ENCODE results near the gene CWC25. TPM values are rescaled to one million over a fixed set of nuclear protein-coding genes. Genes with fewer than 3 reads are reported as not detected.

CWC25 gene
- total and polyA plus RNA-seq, 2 of the 13 experiments (the other 11 are each of a cell fraction or from before 2014, with no cell fraction given), result 15.6 to 22.7 TPM

DNA sequence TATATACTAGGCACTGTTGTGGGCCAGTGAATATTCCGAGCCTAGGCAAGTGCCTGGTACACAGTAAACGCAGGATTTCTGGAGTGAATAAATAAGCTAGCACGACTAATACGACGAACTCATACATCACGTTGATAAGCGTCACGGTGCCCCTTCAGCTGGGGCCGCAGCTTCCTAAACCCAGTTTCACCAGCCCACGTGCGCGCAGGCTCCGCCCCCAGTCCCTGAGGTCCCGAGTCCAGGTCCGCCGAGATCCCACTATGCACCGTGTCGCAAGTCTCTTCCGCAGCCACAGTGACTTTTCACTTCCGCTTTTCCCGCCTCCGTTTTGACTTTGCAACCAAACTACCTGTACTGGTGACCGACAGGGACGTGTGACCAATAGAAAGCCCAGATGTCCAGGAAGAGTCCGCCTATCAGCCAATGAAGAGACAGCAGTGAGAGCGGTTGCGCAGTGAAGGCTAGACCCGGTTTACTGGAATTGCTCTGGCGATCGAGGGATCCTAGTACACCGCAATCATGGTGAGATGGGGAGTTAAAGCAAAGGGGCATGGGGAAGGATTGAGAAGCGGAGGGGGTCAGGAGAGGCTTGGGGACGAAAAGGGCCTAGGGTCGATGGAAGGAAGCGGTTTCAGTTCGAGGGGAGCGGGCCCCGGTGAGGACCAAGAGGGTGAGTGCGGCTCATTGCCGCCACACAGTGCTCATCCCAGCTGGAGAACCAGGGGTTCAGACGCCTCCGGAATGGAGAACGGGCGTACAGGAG, 72.6 kb downstream of the CWC25 start, which contains the start of gene PSMB3 (continued):
- TF ChIP-seq, protein P1, sequence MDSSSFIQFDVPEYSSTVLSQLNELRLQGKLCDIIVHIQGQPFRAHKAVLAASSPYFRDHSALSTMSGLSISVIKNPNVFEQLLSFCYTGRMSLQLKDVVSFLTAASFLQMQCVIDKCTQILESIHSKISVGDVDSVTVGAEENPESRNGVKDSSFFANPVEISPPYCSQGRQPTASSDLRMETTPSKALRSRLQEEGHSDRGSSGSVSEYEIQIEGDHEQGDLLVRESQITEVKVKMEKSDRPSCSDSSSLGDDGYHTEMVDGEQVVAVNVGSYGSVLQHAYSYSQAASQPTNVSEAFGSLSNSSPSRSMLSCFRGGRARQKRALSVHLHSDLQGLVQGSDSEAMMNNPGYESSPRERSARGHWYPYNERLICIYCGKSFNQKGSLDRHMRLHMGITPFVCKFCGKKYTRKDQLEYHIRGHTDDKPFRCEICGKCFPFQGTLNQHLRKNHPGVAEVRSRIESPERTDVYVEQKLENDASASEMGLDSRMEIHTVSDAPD (CRISPR knock-in tag; IDR thresholded peaks at IDR 0.05), result peak; percentile 57; the same call in 1 of the 2 replicates
- TF ChIP-seq, protein P2, sequence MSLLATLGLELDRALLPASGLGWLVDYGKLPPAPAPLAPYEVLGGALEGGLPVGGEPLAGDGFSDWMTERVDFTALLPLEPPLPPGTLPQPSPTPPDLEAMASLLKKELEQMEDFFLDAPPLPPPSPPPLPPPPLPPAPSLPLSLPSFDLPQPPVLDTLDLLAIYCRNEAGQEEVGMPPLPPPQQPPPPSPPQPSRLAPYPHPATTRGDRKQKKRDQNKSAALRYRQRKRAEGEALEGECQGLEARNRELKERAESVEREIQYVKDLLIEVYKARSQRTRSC (CRISPR knock-in tag; IDR thresholded peaks at IDR 0.05; ENCODE audit: low read depth), result no peak; the same call in 1 of the 2 replicates
- TF ChIP-seq GATA4 (IDR thresholded peaks at IDR 0.05; ENCODE audit: borderline replicate concordance, low read depth), result peak; percentile 19; the same call in 1 of the 2 replicates
- TF ChIP-seq SP5 (CRISPR knock-in tag; IDR thresholded peaks at IDR 0.05; ENCODE audit: borderline replicate concordance, low read depth), result peak; percentile 88
- TF ChIP-seq, protein P3, sequence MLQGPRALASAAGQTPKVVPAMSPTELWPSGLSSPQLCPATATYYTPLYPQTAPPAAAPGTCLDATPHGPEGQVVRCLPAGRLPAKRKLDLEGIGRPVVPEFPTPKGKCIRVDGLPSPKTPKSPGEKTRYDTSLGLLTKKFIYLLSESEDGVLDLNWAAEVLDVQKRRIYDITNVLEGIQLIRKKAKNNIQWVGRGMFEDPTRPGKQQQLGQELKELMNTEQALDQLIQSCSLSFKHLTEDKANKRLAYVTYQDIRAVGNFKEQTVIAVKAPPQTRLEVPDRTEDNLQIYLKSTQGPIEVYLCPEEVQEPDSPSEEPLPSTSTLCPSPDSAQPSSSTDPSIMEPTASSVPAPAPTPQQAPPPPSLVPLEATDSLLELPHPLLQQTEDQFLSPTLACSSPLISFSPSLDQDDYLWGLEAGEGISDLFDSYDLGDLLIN (CRISPR knock-in tag; IDR thresholded peaks at IDR 0.05; ENCODE audit: borderline replicate concordance), result 0 out of 2 replicates have a peak, but pooled peaks have one; percentile 43
- TF ChIP-seq, protein P4, sequence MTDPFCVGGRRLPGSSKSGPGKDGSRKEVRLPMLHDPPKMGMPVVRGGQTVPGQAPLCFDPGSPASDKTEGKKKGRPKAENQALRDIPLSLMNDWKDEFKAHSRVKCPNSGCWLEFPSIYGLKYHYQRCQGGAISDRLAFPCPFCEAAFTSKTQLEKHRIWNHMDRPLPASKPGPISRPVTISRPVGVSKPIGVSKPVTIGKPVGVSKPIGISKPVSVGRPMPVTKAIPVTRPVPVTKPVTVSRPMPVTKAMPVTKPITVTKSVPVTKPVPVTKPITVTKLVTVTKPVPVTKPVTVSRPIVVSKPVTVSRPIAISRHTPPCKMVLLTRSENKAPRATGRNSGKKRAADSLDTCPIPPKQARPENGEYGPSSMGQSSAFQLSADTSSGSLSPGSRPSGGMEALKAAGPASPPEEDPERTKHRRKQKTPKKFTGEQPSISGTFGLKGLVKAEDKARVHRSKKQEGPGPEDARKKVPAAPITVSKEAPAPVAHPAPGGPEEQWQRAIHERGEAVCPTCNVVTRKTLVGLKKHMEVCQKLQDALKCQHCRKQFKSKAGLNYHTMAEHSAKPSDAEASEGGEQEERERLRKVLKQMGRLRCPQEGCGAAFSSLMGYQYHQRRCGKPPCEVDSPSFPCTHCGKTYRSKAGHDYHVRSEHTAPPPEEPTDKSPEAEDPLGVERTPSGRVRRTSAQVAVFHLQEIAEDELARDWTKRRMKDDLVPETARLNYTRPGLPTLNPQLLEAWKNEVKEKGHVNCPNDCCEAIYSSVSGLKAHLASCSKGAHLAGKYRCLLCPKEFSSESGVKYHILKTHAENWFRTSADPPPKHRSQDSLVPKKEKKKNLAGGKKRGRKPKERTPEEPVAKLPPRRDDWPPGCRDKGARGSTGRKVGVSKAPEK (CRISPR knock-in tag; IDR thresholded peaks at IDR 0.05; ENCODE audit: borderline replicate concordance), result no peak
- TF ChIP-seq NAIF1 (CRISPR knock-in tag; IDR thresholded peaks at IDR 0.05; ENCODE audit: borderline replicate concordance), result peak; percentile 58
- TF ChIP-seq, protein P5, sequence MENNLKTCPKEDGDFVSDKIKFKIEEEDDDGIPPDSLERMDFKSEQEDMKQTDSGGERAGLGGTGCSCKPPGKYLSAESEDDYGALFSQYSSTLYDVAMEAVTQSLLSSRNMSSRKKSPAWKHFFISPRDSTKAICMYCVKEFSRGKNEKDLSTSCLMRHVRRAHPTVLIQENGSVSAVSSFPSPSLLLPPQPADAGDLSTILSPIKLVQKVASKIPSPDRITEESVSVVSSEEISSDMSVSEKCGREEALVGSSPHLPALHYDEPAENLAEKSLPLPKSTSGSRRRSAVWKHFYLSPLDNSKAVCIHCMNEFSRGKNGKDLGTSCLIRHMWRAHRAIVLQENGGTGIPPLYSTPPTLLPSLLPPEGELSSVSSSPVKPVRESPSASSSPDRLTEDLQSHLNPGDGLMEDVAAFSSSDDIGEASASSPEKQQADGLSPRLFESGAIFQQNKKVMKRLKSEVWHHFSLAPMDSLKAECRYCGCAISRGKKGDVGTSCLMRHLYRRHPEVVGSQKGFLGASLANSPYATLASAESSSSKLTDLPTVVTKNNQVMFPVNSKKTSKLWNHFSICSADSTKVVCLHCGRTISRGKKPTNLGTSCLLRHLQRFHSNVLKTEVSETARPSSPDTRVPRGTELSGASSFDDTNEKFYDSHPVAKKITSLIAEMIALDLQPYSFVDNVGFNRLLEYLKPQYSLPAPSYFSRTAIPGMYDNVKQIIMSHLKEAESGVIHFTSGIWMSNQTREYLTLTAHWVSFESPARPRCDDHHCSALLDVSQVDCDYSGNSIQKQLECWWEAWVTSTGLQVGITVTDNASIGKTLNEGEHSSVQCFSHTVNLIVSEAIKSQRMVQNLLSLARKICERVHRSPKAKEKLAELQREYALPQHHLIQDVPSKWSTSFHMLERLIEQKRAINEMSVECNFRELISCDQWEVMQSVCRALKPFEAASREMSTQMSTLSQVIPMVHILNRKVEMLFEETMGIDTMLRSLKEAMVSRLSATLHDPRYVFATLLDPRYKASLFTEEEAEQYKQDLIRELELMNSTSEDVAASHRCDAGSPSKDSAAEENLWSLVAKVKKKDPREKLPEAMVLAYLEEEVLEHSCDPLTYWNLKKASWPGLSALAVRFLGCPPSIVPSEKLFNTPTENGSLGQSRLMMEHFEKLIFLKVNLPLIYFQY (CRISPR knock-in tag; IDR thresholded peaks at IDR 0.05; ENCODE audit: borderline replicate concordance), result peak; percentile 50; the same call in 1 of the 2 replicates
- no peak for TF ChIP-seq DNMT1 (CRISPR knock-in tag; IDR thresholded peaks at IDR 0.05)
- TF ChIP-seq RORA (CRISPR knock-in tag; IDR thresholded peaks at IDR 0.05), result no peak
- TF ChIP-seq, protein P6, sequence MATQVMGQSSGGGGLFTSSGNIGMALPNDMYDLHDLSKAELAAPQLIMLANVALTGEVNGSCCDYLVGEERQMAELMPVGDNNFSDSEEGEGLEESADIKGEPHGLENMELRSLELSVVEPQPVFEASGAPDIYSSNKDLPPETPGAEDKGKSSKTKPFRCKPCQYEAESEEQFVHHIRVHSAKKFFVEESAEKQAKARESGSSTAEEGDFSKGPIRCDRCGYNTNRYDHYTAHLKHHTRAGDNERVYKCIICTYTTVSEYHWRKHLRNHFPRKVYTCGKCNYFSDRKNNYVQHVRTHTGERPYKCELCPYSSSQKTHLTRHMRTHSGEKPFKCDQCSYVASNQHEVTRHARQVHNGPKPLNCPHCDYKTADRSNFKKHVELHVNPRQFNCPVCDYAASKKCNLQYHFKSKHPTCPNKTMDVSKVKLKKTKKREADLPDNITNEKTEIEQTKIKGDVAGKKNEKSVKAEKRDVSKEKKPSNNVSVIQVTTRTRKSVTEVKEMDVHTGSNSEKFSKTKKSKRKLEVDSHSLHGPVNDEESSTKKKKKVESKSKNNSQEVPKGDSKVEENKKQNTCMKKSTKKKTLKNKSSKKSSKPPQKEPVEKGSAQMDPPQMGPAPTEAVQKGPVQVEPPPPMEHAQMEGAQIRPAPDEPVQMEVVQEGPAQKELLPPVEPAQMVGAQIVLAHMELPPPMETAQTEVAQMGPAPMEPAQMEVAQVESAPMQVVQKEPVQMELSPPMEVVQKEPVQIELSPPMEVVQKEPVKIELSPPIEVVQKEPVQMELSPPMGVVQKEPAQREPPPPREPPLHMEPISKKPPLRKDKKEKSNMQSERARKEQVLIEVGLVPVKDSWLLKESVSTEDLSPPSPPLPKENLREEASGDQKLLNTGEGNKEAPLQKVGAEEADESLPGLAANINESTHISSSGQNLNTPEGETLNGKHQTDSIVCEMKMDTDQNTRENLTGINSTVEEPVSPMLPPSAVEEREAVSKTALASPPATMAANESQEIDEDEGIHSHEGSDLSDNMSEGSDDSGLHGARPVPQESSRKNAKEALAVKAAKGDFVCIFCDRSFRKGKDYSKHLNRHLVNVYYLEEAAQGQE (IDR thresholded peaks at IDR 0.05; ENCODE audit: borderline replicate concordance in 1 of 2, low read depth in 1 of 2, low read length in 2 of 2), result peak in 1 of 2 experiments; percentile 71; a peak in 1 of 4 replicates
- TF ChIP-seq ZZZ3 (CRISPR knock-in tag; IDR thresholded peaks at IDR 0.05; ENCODE audit: borderline replicate concordance), result peak; percentile 97; the same call in 1 of the 2 replicates

All from HepG2 (cell line).